ENCODE data around the gene PCGF3. TPM values are rescaled to one million over a fixed set of nuclear protein-coding genes. Genes with fewer than 3 reads are reported as not detected.
A peak's percentile ranks its signal among the peaks of the same experiment; 100 is the strongest.
"Not testable (repeated sequence)": the region's sequence is repeated elsewhere in the genome, so short reads cannot be mapped to it uniquely, and the experiment has no call there.

The PCGF3 gene
- total RNA-seq, 2 experiments from 2014 or later: 51.5 to 52.1 TPM

GRCh38 chr4:687971-688853, 17.4 kb upstream of the PCGF3 start:
- POLR2A ChIA-PET: interaction anchor here (1.5 kb wide), 1 partner anchor 12 kb away, joined by 3 read pairs; no protein-coding TSS in a partner anchor

DNA sequence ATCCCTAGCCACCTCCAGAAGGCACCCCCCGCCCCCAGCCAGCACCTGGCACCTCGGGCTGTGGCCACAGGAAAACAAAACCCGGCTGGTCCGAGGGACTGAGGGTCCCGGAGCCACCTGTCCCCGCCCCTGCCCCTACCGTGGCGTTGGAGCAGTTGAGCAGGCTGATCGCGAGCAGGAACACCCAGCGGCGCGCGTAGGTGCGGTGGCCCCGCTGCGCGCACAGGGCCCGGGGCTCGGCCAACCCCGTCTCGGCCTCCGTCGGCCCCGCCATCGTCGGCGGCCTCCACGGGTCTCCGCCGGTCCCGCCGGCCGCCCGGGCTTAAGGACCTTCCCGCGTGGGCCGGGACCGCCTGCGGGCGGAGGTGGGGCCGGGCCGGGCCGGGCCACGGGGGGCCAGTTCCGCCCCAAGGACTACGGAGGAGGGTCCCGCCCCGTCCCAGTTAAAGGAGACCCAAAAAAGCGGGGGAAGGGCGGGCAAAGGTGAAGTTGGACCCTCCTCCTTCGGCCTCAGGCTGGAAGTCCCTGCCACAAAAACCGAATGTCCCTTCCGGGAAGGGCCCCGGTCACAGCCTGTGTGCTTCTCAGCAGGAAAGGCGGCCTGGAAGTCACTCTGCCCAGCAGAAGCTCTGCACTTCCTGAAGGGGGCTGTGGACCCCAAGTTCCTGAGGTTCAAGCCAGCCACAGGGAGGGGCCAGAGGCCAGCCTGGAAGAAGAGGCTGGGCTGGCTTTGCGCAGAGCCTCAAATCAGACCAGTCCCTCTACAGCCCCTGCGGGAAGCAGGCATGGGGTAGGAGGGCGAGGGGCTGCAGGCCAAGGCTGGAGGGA, 16.6 kb upstream of the PCGF3 start, which contains the start of gene SLC49A3:
SLC49A3 (minus strand) TSS at position 298 of the 828 bp plus-strand sequence; CDS start at position 274, 24 bp downstream.
- peaks cover 12% of the 10 kb centered on the region for H3K27me3 Mint-ChIP-seq
- ChIA-PET CTCF (no interaction called here), POLR2A (interaction anchor here (1.5 kb wide), 1 partner anchor 11 kb away, joined by 3 read pairs; no protein-coding TSS in a partner anchor)
- H3K36me3 Mint-ChIP-seq (ENCODE audit: low read depth): no peaks in the 10 kb centered on the region
- H3K4me1 Mint-ChIP-seq: no peaks in the 10 kb centered on the region
- H3K4me3 Mint-ChIP-seq: no peak within 1 kb of the TSS
- no peaks in the 10 kb centered on the region for H3K9me3 Mint-ChIP-seq
- no peak for DNase-seq
- H3K27ac Mint-ChIP-seq: no peak within 1 kb of the TSS

More at GRCh38 chr4:687971-688853, 17.4 kb upstream of the PCGF3 start:
- no peaks in the 10 kb centered on the region for H3K4me1 Mint-ChIP-seq
- H3K9me3 Mint-ChIP-seq: no peaks in the 10 kb centered on the region
- no peaks in the 10 kb centered on the region for H3K36me3 Mint-ChIP-seq (ENCODE audit: low read depth)
- no peak overlapping the region for H3K27ac Mint-ChIP-seq
- peaks cover 9% of the 10 kb centered on the region for H3K27me3 Mint-ChIP-seq
- CTCF ChIA-PET: no interaction called here
- no peak for DNase-seq
- H3K4me3 Mint-ChIP-seq: no peak overlapping the region

GRCh38 chr4:689723-690122, 15.9 kb upstream of the PCGF3 start:
- H3K27me3 Mint-ChIP-seq: peaks cover 17% of the 10 kb centered on the region
- ChIA-PET POLR2A (no interaction called here), CTCF (no interaction called here)
- DNase-seq: no peak
- no peak overlapping the region for H3K4me3 Mint-ChIP-seq
- H3K36me3 Mint-ChIP-seq (ENCODE audit: low read depth): no peaks in the 10 kb centered on the region
- no peaks in the 10 kb centered on the region for H3K4me1 Mint-ChIP-seq
- no peaks in the 10 kb centered on the region for H3K9me3 Mint-ChIP-seq
- H3K27ac Mint-ChIP-seq: no peak overlapping the region

- POLR2A ChIA-PET: no interaction called here
- no peaks in the 10 kb centered on the region for H3K36me3 Mint-ChIP-seq (ENCODE audit: low read depth)
- H3K4me1 Mint-ChIP-seq: no peaks in the 10 kb centered on the region
- no peaks in the 10 kb centered on the region for H3K9me3 Mint-ChIP-seq
- DNase-seq: no peak
- peaks cover 17% of the 10 kb centered on the region for H3K27me3 Mint-ChIP-seq
- CTCF ChIA-PET: no interaction called here
- H3K27ac Mint-ChIP-seq: no peak overlapping the region
- H3K4me3 Mint-ChIP-seq: no peak overlapping the region
Measured at GRCh38 chr4:692771-693554, 12.7 kb upstream of the PCGF3 start.

- H3K27me3 Mint-ChIP-seq: peaks cover 16% of the 10 kb centered on the region
- not testable (repeated sequence) for H3K4me1 Mint-ChIP-seq
Measured at GRCh38 chr4:694341-694940, 11.2 kb upstream of the PCGF3 start.

GRCh38 chr4:699816-700580, 5.6 kb upstream of the PCGF3 start:
- ChIA-PET CTCF (interaction anchor here (1.3 to 1.9 kb wide), 2 partner anchors 26 to 457 kb away, joined by 3 to 7 read pairs; partner anchors contain the start of genes ATP5ME and MYL5), POLR2A (interaction anchor here (1.2 to 3.1 kb wide), 7 partner anchors 10 to 232 kb away, joined by 3 to 22 read pairs (median 4); partner anchors contain the start of genes ATP5ME, GAK, MYL5 and TMEM175)
- H3K4me1 Mint-ChIP-seq: peaks cover 21% of the 10 kb centered on the region
- no peaks in the 10 kb centered on the region for H3K36me3 Mint-ChIP-seq (ENCODE audit: low read depth)
- H3K27ac Mint-ChIP-seq: peak overlapping the region; percentile 26
- H3K4me3 Mint-ChIP-seq: no peak overlapping the region
- no peak for DNase-seq
- H3K27me3 Mint-ChIP-seq: no peaks in the 10 kb centered on the region
- H3K9me3 Mint-ChIP-seq: no peaks in the 10 kb centered on the region

More at GRCh38 chr4:694341-694940, 11.2 kb upstream of the PCGF3 start:
- DNase-seq; H3K4me3 Mint-ChIP-seq; H3K27ac Mint-ChIP-seq; H3K9me3 Mint-ChIP-seq; CTCF ChIA-PET; H3K36me3 Mint-ChIP-seq (ENCODE audit: low read depth); POLR2A ChIA-PET: not testable (repeated sequence)

DNA sequence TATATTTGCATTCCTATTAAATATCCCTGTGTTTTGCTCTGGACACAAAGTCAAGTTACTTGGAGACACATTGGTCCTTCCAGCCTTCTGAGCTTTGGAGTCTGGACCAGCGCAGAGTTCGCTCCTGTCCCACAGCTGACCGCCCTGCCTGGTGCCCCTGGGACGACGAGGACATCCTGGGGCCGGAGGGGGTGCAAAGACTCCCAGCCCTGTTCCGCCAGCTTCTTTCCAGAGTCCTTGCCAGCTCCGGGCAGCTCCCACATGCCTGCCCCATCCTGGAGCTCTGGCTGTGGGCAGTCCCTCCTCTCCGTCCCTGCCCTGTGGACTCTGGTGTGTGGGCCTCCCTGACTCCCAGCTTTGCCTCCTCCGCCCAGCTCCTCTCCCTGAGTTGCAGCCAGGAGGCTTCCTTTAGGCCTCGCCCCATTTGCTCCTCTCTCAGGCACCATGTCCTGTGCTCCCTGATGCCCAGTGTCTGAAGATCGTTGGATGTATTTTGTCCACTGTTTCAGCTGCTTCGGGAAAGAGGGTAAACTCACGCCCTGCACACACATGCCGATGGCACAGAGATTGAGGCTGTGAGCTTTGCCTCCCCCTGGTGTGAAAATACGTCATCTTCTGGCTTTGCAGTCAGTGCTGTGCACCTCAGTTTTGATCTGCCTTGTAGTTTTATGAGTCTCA, 4.9 kb upstream of the PCGF3 start:
- no peak for DNase-seq
- CTCF ChIA-PET: no interaction called here
- no peak overlapping the region for H3K4me3 Mint-ChIP-seq
- H3K9me3 Mint-ChIP-seq: no peaks in the 10 kb centered on the region
- H3K27me3 Mint-ChIP-seq: no peaks in the 10 kb centered on the region
- POLR2A ChIA-PET: interaction anchor here (1.3 to 3.1 kb wide), 4 partner anchors 13 to 231 kb away, joined by 3 to 22 read pairs (median 4); partner anchors contain the start of genes ATP5ME, GAK, MYL5 and TMEM175
- H3K4me1 Mint-ChIP-seq: peaks cover 24% of the 10 kb centered on the region
- no peak overlapping the region for H3K27ac Mint-ChIP-seq
- H3K36me3 Mint-ChIP-seq (ENCODE audit: low read depth): no peaks in the 10 kb centered on the region

GRCh38 chr4:702618-703048, 3.0 kb upstream of the PCGF3 start:
- Mint-ChIP-seq H3K36me3 (ENCODE audit: low read depth) (no peaks in the 10 kb centered on the region), H3K27me3 (no peaks in the 10 kb centered on the region), H3K4me3 (no peak overlapping the region), H3K27ac (no peak overlapping the region), H3K4me1 (peaks cover 24% of the 10 kb centered on the region), H3K9me3 (no peaks in the 10 kb centered on the region)
- POLR2A ChIA-PET: no interaction called here
- DNase-seq: no peak
- CTCF ChIA-PET: no interaction called here

DNA sequence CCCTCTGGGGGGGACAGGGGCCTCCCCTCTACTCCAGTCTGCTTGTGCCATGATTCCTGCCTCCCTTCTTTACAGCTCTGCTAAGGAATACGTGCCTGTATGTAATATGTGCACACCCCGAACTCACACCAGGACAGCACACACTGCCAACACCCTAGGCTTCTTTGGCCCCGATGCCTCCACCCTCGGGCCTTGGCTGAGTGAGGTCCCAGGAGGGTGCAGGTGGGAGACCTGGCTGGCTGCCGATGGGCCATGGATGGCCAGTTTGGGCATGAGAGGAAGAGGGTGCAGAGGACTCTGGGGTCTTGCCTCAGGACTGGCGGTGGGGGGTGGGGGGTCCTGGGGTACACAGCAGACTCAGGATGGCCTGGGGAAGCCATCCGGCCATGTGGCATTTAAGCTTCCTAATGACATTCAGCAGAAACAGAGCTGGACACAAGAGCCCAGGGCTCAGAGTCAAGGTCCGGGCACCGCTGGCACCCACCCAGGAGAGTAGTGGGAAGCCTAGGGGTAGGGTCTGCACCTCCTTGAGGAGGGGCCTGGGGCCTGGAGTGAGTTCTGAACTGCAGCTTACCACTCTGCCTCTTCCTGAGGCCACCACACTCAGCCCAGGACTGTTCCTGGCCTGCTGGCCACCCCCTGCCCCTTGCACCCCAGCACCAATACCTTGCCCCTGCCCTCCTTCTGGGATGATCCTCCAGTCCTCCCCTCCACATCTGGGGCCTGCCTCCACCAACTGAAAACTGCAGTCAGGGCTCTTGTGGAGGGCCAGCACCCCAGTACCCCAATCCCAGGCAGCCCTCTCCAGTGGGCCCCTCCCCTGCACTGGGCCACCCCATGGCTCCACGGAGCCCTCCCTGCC, 2.1 kb upstream of the PCGF3 start:
- Mint-ChIP-seq H3K4me1 (peaks cover 23% of the 10 kb centered on the region), H3K27me3 (no peaks in the 10 kb centered on the region), H3K36me3 (ENCODE audit: low read depth) (peaks cover under 1% of the 10 kb centered on the region), H3K27ac (no peak overlapping the region), H3K9me3 (no peaks in the 10 kb centered on the region), H3K4me3 (no peak overlapping the region)
- POLR2A ChIA-PET: no interaction called here
- CTCF ChIA-PET: no interaction called here
- no peak for DNase-seq

DNA sequence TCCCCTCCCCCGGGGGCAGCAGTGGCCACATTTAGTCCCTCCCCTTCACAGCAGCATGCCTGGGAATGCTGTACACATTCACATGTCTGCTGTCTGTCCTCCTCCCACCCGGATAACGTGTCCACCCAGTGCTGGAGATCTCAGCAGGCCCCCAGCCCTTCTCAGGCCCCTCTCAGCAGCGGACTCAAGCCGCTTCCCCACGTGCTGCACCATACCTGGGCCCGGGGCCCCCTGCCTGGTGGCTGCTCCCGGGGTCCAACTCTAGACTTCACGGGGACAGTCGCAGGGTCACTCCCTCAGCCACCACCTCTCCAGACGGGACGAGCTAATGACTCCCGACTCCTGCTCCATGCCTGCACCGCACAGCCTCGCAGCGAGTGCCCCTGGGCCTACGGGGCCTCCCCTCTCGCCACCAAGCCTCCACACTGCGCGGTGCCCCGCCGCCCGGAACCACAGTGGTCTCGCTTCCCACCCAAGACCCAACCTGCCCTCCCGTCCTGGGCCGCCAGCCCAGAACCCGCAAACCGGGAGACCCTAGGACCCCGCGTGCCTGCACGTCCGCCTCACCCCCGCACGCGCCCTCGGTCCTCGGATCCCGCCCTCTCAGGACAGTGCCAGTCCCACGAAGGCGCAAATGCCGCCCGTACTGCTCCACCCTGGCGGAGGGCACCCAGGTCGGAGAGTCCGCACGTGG, 1.3 kb upstream of the PCGF3 start:
- H3K4me1 Mint-ChIP-seq: peaks cover 23% of the 10 kb centered on the region
- no peaks in the 10 kb centered on the region for H3K27me3 Mint-ChIP-seq
- ChIA-PET POLR2A (no interaction called here), CTCF (no interaction called here)
- H3K9me3 Mint-ChIP-seq: no peaks in the 10 kb centered on the region
- no peak for DNase-seq
- no peak overlapping the region for H3K27ac Mint-ChIP-seq
- H3K4me3 Mint-ChIP-seq: no peak overlapping the region
- peaks cover 7% of the 10 kb centered on the region for H3K36me3 Mint-ChIP-seq (ENCODE audit: low read depth)
